Transverse colon (tissue), 4 donors: Measurements from ENCODE around the gene FDXACB1. TPM values are rescaled to one million over a fixed set of nuclear protein-coding genes. Genes with fewer than 3 reads are reported as not detected.

Experiments used
- DNase-seq: peaks from one replicate; pipeline ENCODE4 v3.0.0-alpha.2; 2019
- H3K27ac ChIP-seq, 4 donors: fragments of 200-600 bp; sonication (generic); 2 replicates each; pipeline ENCODE4 v1.5.1; 2016 to 2018; ENCODE audit warnings: inconsistent platforms in 4 of 4
- H3K27me3 ChIP-seq: fragments of 200-600 bp; sonication (generic); 2 replicates; pipeline ENCODE4 v1.5.1; 2017; ENCODE audit warnings: inconsistent platforms
- H3K36me3 ChIP-seq, 4 donors: fragments of 200-600 bp; sonication (generic); 2 replicates each; pipeline ENCODE4 v1.5.1; 2017 to 2019; ENCODE audit warnings: inconsistent platforms in 4 of 4
- H3K4me1 ChIP-seq, 4 donors: fragments of 200-600 bp; sonication (generic); 2 replicates each; pipeline ENCODE4 v1.5.1; 2017 to 2020; ENCODE audit warnings: inconsistent platforms in 4 of 4
- H3K4me3 ChIP-seq, 4 donors: fragments of 200-600 bp; sonication (generic); 1 replicate in 1 of 4; 2 replicates in 3 of 4; pipeline versions ENCODE4 v1.5.1 to v1.6.1; 2017 to 2019; ENCODE audit warnings: inconsistent platforms in 4 of 4
- H3K9me3 ChIP-seq, 2 donors: fragments of 200-600 bp; sonication (generic); 2 replicates each; pipeline ENCODE4 v1.5.1; 2017 to 2019; ENCODE audit warnings: inconsistent platforms in 2 of 2
- CTCF ChIP-seq, 5 experiments: fragments of 200-600 bp in 3 of 5; fragments of 450-650 bp in 2 of 5; sonication (generic) in 3 of 5; IDR thresholded peaks; 1 replicate in 2 of 5; 2 replicates in 3 of 5; pipeline ENCODE4 v1.5.1; 2016 to 2017; ENCODE audit warnings: antibody characterized with exemption in 5 of 5, inconsistent platforms in 3 of 5, mild to moderate bottlenecking in 2 of 5, moderate library complexity in 1 of 5
- EP300 ChIP-seq: sonication (generic); formaldehyde crosslinking; IDR thresholded peaks from one replicate; pipeline ENCODE4 v1.6.1; 2017; ENCODE audit warnings: antibody characterized with exemption, low read depth
- POLR2A ChIP-seq: fragments of 450-650 bp; IDR thresholded peaks from one replicate; pipeline ENCODE4 v1.6.1; 2016; ENCODE audit warnings: antibody characterized with exemption, mild to moderate bottlenecking, moderate library complexity
- POLR2AphosphoS5 ChIP-seq, 3 donors: sonication (generic); formaldehyde crosslinking; IDR thresholded peaks; one replicate each; pipeline ENCODE4 v1.6.1; 2016; ENCODE audit warnings: antibody characterized with exemption in 3 of 3
- WGBS, 2 donors: methylation state at CpG; one replicate each; pipeline ENCODE4 v1.1.5; 2018; ENCODE audit warnings: low coverage in 1 of 2; 5-methylcytosine and 5-hydroxymethylcytosine counted together
- in situ Hi-C, 4 donors: fragments of 200-750 bp; cut with MboI; loops; one replicate each; pipeline versions ENCODE4 v1.15.0 to v1.15.1; 2017; ENCODE audit warnings: low sequenced_read_pairs in 3 of 4, low pct_ligation_motif_present in 1 of 4, low pct_unique_long_range_greater_than_20kb in 1 of 4
- intact Hi-C: fragments of 100-400 bp; cut with DNase I; formaldehyde crosslinking; loops from one replicate; pipeline ENCODE4 v1.15.1; 2023; ENCODE audit warnings: low total_unique reads
- total RNA-seq, 4 donors: library from RNA; depleted of rRNA; stranded (reverse); fragments of >200 nt; gene quantifications; one replicate each; pipeline ENCODE4 v1.1.0, GENCODE V29; 2016

FDXACB1 gene
- total RNA-seq, 4 donors from 2014 or later, result 1.4 to 3.4 (median 1.5) TPM; not detected in 1

- no peak for DNase-seq
- H3K4me1 ChIP-seq, result peaks cover 0 to 4% (median 1%) of the 10 kb centered on the region in 4 donors
- 85% methylated on average over 5 of the region's 5 CpGs for WGBS, 2 donors
- in situ Hi-C loops, result loop anchor here (5.0 to 10.0 kb wide), 6 partner anchors 59 to 276 kb away; no protein-coding TSS in a partner anchor
- no peaks in the 10 kb centered on the region for H3K9me3 ChIP-seq
- H3K4me3 ChIP-seq, result no peak overlapping the region
- H3K36me3 ChIP-seq, result peaks cover 0 to 13% (median 3%) of the 10 kb centered on the region in 4 donors
- H3K27ac ChIP-seq, result no peak overlapping the region
- H3K27me3 ChIP-seq, result no peaks in the 10 kb centered on the region
- TF ChIP-seq POLR2A (no peak), POLR2AphosphoS5 (IDR thresholded peaks at IDR 0.05) (no peak), EP300 (no peak), CTCF (IDR thresholded peaks at IDR 0.05) (no peak)
- intact Hi-C loops, result loop anchor here (10.0 kb wide), 1 partner anchor 279 kb away; no protein-coding TSS in a partner anchor
Measured at GRCh38 chr11:111843661-111844060, 35.3 kb downstream of the FDXACB1 start.

GRCh38 chr11:111841370-111842053 lies 37.5 kb downstream of the FDXACB1 start:
- TF ChIP-seq POLR2A (no peak), CTCF (IDR thresholded peaks at IDR 0.05) (peak; percentile 89 to 95 (median 92))
- 28 to 40% methylated on average over 7 to 10 of the region's 10 CpGs for WGBS, 2 donors

GRCh38 chr11:111840143-111840542 lies 38.8 kb downstream of the FDXACB1 start:
- DNase-seq, result no peak
- Histone ChIP-seq H3K27ac (no peak overlapping the region), H3K4me3 (no peak overlapping the region), H3K9me3 (no peaks in the 10 kb centered on the region), H3K27me3 (no peaks in the 10 kb centered on the region), H3K36me3 (peaks cover 0 to 38% (median 12%) of the 10 kb centered on the region in 4 donors), H3K4me1 (peaks cover 0 to 4% (median 1%) of the 10 kb centered on the region in 4 donors)
- TF ChIP-seq EP300 (no peak), CTCF (IDR thresholded peaks at IDR 0.05) (no peak), POLR2AphosphoS5 (IDR thresholded peaks at IDR 0.05) (no peak), POLR2A (no peak)
- in situ Hi-C loops, result loop anchor here (5.0 to 10.0 kb wide), 6 partner anchors 55 to 273 kb away; no protein-coding TSS in a partner anchor
- 83 to 90% methylated on average over 1 of the region's 1 CpG for WGBS, 2 donors
- intact Hi-C loops, result loop anchor here (10.0 kb wide), 1 partner anchor 275 kb away; no protein-coding TSS in a partner anchor

More at GRCh38 chr11:111841370-111842053, 37.5 kb downstream of the FDXACB1 start:
- Histone ChIP-seq H3K27ac (no peak overlapping the region), H3K36me3 (peaks cover 0 to 32% (median 9%) of the 10 kb centered on the region in 4 donors), H3K4me3 (no peak overlapping the region), H3K4me1 (peaks cover 0 to 4% (median 1%) of the 10 kb centered on the region in 4 donors), H3K27me3 (no peaks in the 10 kb centered on the region), H3K9me3 (no peaks in the 10 kb centered on the region)
- in situ Hi-C loops, result loop anchor here (5.0 to 10.0 kb wide), 6 partner anchors 57 to 274 kb away; no protein-coding TSS in a partner anchor
- peak; percentile 91 for DNase-seq
- intact Hi-C loops, result loop anchor here (10.0 kb wide), 1 partner anchor 277 kb away; no protein-coding TSS in a partner anchor

GRCh38 chr11:111838054-111838453 lies 40.9 kb downstream of the FDXACB1 start:
- H3K4me1 ChIP-seq, result peaks cover 0 to 9% (median 1%) of the 10 kb centered on the region in 4 donors
- intact Hi-C loops, result no loop called here

More at GRCh38 chr11:111838054-111838453, 40.9 kb downstream of the FDXACB1 start:
- H3K4me3 ChIP-seq, result no peak overlapping the region
- no peaks in the 10 kb centered on the region for H3K9me3 ChIP-seq
- no peak overlapping the region for H3K27ac ChIP-seq
- no peak for DNase-seq
- no peaks in the 10 kb centered on the region for H3K27me3 ChIP-seq
- in situ Hi-C loops, result no loop called here
- TF ChIP-seq EP300 (no peak), POLR2A (no peak), POLR2AphosphoS5 (IDR thresholded peaks at IDR 0.05) (no peak), CTCF (IDR thresholded peaks at IDR 0.05) (no peak)
- WGBS, 2 donors, result 96 to 97% methylated on average over 5 of the region's 5 CpGs
- H3K36me3 ChIP-seq, result peaks cover 0 to 31% (median 11%) of the 10 kb centered on the region in 4 donors
